Esophagus muscularis mucosa (tissue), 3 donors: ENCODE results near the gene KDF1.

Experiments used
- POLR2A ChIP-seq: fragments of 450-650 bp; IDR thresholded peaks from one replicate; pipeline ENCODE4 v1.6.1; 2017; ENCODE audit warnings: antibody characterized with exemption, moderate library complexity, mild to moderate bottlenecking, low read depth
- POLR2AphosphoS5 ChIP-seq, 2 donors: sonication (generic); formaldehyde crosslinking; IDR thresholded peaks; one replicate each; pipeline ENCODE4 v1.6.1; 2017; ENCODE audit warnings: antibody characterized with exemption in 2 of 2
- TF ChIP-seq, protein P1 (sequence below), 3 experiments: fragments of 200-600 bp in 2 of 3; fragments of 450-650 bp in 1 of 3; sonication (generic) in 2 of 3; IDR thresholded peaks; one replicate each; pipeline ENCODE4 v1.5.1; 2017 to 2019; ENCODE audit warnings: antibody characterized with exemption in 3 of 3, mild to moderate bottlenecking in 2 of 3, moderate library complexity in 1 of 3

DNA sequence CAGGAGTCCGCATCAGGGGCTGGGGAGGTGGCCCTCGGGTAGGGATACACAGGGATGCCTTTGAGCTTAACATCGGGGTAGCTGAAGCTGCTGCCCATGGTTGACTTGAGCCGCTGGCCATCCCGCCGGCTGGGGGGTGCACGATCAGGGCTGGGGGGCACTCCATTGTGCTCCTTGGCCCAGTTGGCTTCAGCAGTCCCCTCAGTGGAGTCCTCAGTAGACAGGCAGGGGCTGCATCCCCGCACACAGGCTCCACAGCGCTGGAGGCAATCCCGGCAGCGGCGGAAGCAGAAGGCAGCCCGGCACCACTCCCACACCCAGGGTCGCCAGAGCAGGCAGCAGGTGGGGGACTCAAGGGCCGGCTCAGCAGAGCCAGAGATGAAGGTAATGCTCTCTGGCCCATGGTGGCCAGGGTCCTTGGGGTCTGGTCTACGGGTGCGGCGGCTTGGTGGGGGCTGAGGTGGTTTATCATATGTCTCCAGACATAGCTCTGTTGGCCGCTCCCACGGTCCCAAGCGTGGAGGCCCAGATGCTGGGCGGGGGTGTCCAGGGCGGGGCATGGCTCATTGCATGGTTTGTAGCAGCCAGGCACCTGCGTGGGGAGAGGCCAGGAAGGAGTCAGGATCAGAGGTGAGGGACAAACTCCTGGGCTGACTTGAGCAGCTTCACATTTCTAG lies 8.3 kb downstream of the KDF1 start:
- TF ChIP-seq POLR2AphosphoS5 (IDR thresholded peaks at IDR 0.05) (no peak), POLR2A (no peak)
- TF ChIP-seq, protein P1, sequence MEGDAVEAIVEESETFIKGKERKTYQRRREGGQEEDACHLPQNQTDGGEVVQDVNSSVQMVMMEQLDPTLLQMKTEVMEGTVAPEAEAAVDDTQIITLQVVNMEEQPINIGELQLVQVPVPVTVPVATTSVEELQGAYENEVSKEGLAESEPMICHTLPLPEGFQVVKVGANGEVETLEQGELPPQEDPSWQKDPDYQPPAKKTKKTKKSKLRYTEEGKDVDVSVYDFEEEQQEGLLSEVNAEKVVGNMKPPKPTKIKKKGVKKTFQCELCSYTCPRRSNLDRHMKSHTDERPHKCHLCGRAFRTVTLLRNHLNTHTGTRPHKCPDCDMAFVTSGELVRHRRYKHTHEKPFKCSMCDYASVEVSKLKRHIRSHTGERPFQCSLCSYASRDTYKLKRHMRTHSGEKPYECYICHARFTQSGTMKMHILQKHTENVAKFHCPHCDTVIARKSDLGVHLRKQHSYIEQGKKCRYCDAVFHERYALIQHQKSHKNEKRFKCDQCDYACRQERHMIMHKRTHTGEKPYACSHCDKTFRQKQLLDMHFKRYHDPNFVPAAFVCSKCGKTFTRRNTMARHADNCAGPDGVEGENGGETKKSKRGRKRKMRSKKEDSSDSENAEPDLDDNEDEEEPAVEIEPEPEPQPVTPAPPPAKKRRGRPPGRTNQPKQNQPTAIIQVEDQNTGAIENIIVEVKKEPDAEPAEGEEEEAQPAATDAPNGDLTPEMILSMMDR (IDR thresholded peaks at IDR 0.05): no peak
